GM21515 (cell line): ENCODE results near the gene AKR1C4.
"Not testable (repeated sequence)": the region's sequence is repeated elsewhere in the genome, so short reads cannot be mapped to it uniquely, and the experiment has no call there.

Experiments used
- ATAC-seq: cut with Tn5 transposase; IDR thresholded peaks from one replicate; pipeline ENCODE4 v1.9.1; 2021; ENCODE audit not compliant: unreplicated experiment

The AKR1C4 gene

GRCh38 chr10:5199398-5199797, 2.8 kb downstream of the AKR1C4 start:
- no peak for ATAC-seq

GRCh38 chr10:5206799-5207198, 10.2 kb downstream of the AKR1C4 start:
- no peak for ATAC-seq

GRCh38 chr10:5209776-5210175, 13.1 kb downstream of the AKR1C4 start:
- ATAC-seq, result not testable (repeated sequence)

- ATAC-seq, result not testable (repeated sequence)
Observed at GRCh38 chr10:5210261-5210660, 13.6 kb downstream of the AKR1C4 start.

GRCh38 chr10:5211696-5212536, 15.3 kb downstream of the AKR1C4 start:
- ATAC-seq, result no peak

- ATAC-seq, result no peak
Observed at GRCh38 chr10:5216801-5217200, 20.2 kb downstream of the AKR1C4 start.

- no peak for ATAC-seq
Observed at GRCh38 chr10:5219262-5219661, 22.6 kb downstream of the AKR1C4 start.

- not testable (repeated sequence) for ATAC-seq
Observed at GRCh38 chr10:5222942-5223341, 26.3 kb downstream of the AKR1C4 start.

GRCh38 chr10:5229019-5229418, 32.4 kb downstream of the AKR1C4 start:
- ATAC-seq, result no peak

GRCh38 chr10:5233324-5233723, 36.7 kb downstream of the AKR1C4 start:
- no peak for ATAC-seq

GRCh38 chr10:5234106-5234860, 37.6 kb downstream of the AKR1C4 start:
- no peak for ATAC-seq

- ATAC-seq, result not testable (repeated sequence)
Observed at GRCh38 chr10:5237541-5237940, 40.9 kb downstream of the AKR1C4 start.

- ATAC-seq, result no peak
Observed at GRCh38 chr10:5242585-5242984, 45.9 kb downstream of the AKR1C4 start.

GRCh38 chr10:5243521-5243987, 46.9 kb downstream of the AKR1C4 start:
- ATAC-seq, result no peak

- no peak for ATAC-seq
Observed at GRCh38 chr10:5252177-5253037, 55.8 kb downstream of the AKR1C4 start.

- no peak for ATAC-seq
Observed at GRCh38 chr10:5254488-5254887, 57.9 kb downstream of the AKR1C4 start.

GRCh38 chr10:5257768-5258167, 61.1 kb downstream of the AKR1C4 start:
- not testable (repeated sequence) for ATAC-seq

- ATAC-seq, result no peak
Observed at GRCh38 chr10:5259132-5259951, 62.7 kb downstream of the AKR1C4 start.

- ATAC-seq, result no peak
Observed at GRCh38 chr10:5259952-5260578, 63.4 kb downstream of the AKR1C4 start.

GRCh38 chr10:5260828-5261227, 64.2 kb downstream of the AKR1C4 start:
- no peak for ATAC-seq
